ENCODE measurements around the gene INSIG1. TPM values are rescaled to one million over a fixed set of nuclear protein-coding genes. Genes with fewer than 3 reads are reported as not detected.

Gene INSIG1
- total RNA-seq, 1 experiment from 2014 or later: 32.3 TPM

DNA sequence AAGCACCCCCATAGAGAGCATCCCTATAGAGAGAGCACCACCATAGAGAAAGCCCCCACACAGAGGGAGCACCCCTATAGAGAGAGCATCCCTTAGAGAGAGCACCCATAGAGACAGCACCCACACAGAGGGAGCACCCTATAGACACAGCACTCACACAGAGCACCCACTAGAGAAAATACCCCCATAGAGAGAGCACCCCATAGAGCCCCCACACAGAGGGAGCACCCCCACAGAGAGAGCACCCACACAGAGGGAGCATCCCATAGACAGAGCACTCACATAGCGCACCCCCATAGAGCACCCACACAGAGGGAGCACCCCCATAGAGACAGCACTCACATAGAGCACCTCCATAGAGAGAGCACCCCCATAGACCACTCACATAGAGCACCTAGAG, 48.6 kb downstream of the INSIG1 start:
- Mint-ChIP-seq H3K27me3 (ENCODE audit: low read depth) (peaks cover 11% of the 10 kb centered on the region), H3K4me1 (no peaks in the 10 kb centered on the region), H3K27ac (no peak overlapping the region), H3K4me3 (no peak overlapping the region), H3K36me3 (no peaks in the 10 kb centered on the region), H3K9me3 (peaks cover 7% of the 10 kb centered on the region; the same call in 1 of the 2 replicates)
- TF ChIP-seq SMAD3 (CRISPR knock-in tag; IDR thresholded peaks at IDR 0.05; ENCODE audit: borderline replicate concordance) (no peak), ZNF423 (CRISPR knock-in tag; IDR thresholded peaks at IDR 0.05) (no peak), ELF4 (CRISPR knock-in tag; IDR thresholded peaks at IDR 0.05; ENCODE audit: low read depth) (no peak), KAT7 (CRISPR knock-in tag; IDR thresholded peaks at IDR 0.05; ENCODE audit: borderline replicate concordance) (no peak), ZNF416 (CRISPR knock-in tag; IDR thresholded peaks at IDR 0.05) (no peak), NFE2L1 (CRISPR knock-in tag; IDR thresholded peaks at IDR 0.05) (no peak), GTF2I (CRISPR knock-in tag; conservative IDR thresholded peaks at IDR 0.05) (no peak), OVOL2 (CRISPR knock-in tag; IDR thresholded peaks at IDR 0.05; ENCODE audit: borderline replicate concordance) (no peak), ZNF138 (CRISPR knock-in tag; conservative IDR thresholded peaks at IDR 0.05) (no peak)
- TF ChIP-seq, protein P1, sequence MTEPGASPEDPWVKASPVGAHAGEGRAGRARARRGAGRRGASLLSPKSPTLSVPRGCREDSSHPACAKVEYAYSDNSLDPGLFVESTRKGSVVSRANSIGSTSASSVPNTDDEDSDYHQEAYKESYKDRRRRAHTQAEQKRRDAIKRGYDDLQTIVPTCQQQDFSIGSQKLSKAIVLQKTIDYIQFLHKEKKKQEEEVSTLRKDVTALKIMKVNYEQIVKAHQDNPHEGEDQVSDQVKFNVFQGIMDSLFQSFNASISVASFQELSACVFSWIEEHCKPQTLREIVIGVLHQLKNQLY (CRISPR knock-in tag; IDR thresholded peaks at IDR 0.05): no peak
- TF ChIP-seq, protein P2, sequence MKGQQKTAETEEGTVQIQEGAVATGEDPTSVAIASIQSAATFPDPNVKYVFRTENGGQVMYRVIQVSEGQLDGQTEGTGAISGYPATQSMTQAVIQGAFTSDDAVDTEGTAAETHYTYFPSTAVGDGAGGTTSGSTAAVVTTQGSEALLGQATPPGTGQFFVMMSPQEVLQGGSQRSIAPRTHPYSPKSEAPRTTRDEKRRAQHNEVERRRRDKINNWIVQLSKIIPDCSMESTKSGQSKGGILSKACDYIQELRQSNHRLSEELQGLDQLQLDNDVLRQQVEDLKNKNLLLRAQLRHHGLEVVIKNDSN (CRISPR knock-in tag; IDR thresholded peaks at IDR 0.05): no peak
- TF ChIP-seq, protein P3, sequence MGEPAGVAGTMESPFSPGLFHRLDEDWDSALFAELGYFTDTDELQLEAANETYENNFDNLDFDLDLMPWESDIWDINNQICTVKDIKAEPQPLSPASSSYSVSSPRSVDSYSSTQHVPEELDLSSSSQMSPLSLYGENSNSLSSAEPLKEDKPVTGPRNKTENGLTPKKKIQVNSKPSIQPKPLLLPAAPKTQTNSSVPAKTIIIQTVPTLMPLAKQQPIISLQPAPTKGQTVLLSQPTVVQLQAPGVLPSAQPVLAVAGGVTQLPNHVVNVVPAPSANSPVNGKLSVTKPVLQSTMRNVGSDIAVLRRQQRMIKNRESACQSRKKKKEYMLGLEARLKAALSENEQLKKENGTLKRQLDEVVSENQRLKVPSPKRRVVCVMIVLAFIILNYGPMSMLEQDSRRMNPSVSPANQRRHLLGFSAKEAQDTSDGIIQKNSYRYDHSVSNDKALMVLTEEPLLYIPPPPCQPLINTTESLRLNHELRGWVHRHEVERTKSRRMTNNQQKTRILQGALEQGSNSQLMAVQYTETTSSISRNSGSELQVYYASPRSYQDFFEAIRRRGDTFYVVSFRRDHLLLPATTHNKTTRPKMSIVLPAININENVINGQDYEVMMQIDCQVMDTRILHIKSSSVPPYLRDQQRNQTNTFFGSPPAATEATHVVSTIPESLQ (CRISPR knock-in tag; IDR thresholded peaks at IDR 0.05): no peak
- TF ChIP-seq, protein P4, sequence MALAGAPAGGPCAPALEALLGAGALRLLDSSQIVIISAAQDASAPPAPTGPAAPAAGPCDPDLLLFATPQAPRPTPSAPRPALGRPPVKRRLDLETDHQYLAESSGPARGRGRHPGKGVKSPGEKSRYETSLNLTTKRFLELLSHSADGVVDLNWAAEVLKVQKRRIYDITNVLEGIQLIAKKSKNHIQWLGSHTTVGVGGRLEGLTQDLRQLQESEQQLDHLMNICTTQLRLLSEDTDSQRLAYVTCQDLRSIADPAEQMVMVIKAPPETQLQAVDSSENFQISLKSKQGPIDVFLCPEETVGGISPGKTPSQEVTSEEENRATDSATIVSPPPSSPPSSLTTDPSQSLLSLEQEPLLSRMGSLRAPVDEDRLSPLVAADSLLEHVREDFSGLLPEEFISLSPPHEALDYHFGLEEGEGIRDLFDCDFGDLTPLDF (CRISPR knock-in tag; IDR thresholded peaks at IDR 0.05): no peak
- TF ChIP-seq, protein P5, sequence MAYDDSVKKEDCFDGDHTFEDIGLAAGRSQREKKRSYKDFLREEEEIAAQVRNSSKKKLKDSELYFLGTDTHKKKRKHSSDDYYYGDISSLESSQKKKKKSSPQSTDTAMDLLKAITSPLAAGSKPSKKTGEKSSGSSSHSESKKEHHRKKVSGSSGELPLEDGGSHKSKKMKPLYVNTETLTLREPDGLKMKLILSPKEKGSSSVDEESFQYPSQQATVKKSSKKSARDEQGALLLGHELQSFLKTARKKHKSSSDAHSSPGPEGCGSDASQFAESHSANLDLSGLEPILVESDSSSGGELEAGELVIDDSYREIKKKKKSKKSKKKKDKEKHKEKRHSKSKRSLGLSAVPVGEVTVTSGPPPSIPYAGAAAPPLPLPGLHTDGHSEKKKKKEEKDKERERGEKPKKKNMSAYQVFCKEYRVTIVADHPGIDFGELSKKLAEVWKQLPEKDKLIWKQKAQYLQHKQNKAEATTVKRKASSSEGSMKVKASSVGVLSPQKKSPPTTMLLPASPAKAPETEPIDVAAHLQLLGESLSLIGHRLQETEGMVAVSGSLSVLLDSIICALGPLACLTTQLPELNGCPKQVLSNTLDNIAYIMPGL (CRISPR knock-in tag; IDR thresholded peaks at IDR 0.05): no peak
- TF ChIP-seq, protein P6, sequence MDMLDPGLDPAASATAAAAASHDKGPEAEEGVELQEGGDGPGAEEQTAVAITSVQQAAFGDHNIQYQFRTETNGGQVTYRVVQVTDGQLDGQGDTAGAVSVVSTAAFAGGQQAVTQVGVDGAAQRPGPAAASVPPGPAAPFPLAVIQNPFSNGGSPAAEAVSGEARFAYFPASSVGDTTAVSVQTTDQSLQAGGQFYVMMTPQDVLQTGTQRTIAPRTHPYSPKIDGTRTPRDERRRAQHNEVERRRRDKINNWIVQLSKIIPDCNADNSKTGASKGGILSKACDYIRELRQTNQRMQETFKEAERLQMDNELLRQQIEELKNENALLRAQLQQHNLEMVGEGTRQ (CRISPR knock-in tag; IDR thresholded peaks at IDR 0.05): no peak
- TF ChIP-seq, protein P7, sequence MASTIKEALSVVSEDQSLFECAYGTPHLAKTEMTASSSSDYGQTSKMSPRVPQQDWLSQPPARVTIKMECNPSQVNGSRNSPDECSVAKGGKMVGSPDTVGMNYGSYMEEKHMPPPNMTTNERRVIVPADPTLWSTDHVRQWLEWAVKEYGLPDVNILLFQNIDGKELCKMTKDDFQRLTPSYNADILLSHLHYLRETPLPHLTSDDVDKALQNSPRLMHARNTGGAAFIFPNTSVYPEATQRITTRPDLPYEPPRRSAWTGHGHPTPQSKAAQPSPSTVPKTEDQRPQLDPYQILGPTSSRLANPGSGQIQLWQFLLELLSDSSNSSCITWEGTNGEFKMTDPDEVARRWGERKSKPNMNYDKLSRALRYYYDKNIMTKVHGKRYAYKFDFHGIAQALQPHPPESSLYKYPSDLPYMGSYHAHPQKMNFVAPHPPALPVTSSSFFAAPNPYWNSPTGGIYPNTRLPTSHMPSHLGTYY (CRISPR knock-in tag; IDR thresholded peaks at IDR 0.05): no peak
- ChIA-PET POLR2A (no interaction called here), CTCF (no interaction called here)
- DNase-seq (ENCODE audit: low spot score) (no peak), ATAC-seq (no peak)

DNA sequence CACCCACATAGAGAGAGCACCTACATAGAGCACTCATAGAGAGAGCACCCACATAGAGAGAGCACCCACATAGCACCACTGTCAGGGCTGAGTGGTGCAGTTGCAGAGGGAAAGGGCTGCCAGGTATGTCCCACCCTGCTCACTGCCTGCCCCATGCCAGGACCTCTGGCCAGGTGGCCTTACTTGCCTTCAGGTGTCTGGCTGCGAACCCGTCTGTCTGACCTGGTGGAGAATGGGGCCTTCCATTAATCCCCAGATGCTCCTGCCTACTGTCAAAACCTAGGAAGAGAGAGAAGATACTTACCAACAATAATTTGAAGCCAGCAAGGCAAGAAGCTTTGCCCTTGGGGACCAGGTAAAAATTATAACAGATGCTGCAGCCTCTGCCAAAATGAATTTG, 51.1 kb downstream of the INSIG1 start:
- ATAC-seq (no peak), DNase-seq (ENCODE audit: low spot score) (no peak)
- Mint-ChIP-seq H3K4me1 (no peaks in the 10 kb centered on the region), H3K27ac (no peak overlapping the region), H3K4me3 (no peak overlapping the region), H3K27me3 (ENCODE audit: low read depth) (peaks cover 11% of the 10 kb centered on the region), H3K9me3 (no peaks in the 10 kb centered on the region), H3K36me3 (no peaks in the 10 kb centered on the region)
- ChIA-PET POLR2A (no interaction called here), CTCF (interaction anchor here (1.0 kb wide), 1 partner anchor 159 kb away, joined by 3 read pairs; no protein-coding TSS in a partner anchor)
- no peak for TF ChIP-seq ELF4 (CRISPR knock-in tag; IDR thresholded peaks at IDR 0.05; ENCODE audit: low read depth)
- TF ChIP-seq, protein P8, sequence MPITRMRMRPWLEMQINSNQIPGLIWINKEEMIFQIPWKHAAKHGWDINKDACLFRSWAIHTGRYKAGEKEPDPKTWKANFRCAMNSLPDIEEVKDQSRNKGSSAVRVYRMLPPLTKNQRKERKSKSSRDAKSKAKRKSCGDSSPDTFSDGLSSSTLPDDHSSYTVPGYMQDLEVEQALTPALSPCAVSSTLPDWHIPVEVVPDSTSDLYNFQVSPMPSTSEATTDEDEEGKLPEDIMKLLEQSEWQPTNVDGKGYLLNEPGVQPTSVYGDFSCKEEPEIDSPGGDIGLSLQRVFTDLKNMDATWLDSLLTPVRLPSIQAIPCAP (CRISPR knock-in tag; IDR thresholded peaks at IDR 0.05): no peak
- TF ChIP-seq, protein P9, sequence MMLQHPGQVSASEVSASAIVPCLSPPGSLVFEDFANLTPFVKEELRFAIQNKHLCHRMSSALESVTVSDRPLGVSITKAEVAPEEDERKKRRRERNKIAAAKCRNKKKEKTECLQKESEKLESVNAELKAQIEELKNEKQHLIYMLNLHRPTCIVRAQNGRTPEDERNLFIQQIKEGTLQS (CRISPR knock-in tag; conservative IDR thresholded peaks at IDR 0.05): no peak
- TF ChIP-seq, protein P10, sequence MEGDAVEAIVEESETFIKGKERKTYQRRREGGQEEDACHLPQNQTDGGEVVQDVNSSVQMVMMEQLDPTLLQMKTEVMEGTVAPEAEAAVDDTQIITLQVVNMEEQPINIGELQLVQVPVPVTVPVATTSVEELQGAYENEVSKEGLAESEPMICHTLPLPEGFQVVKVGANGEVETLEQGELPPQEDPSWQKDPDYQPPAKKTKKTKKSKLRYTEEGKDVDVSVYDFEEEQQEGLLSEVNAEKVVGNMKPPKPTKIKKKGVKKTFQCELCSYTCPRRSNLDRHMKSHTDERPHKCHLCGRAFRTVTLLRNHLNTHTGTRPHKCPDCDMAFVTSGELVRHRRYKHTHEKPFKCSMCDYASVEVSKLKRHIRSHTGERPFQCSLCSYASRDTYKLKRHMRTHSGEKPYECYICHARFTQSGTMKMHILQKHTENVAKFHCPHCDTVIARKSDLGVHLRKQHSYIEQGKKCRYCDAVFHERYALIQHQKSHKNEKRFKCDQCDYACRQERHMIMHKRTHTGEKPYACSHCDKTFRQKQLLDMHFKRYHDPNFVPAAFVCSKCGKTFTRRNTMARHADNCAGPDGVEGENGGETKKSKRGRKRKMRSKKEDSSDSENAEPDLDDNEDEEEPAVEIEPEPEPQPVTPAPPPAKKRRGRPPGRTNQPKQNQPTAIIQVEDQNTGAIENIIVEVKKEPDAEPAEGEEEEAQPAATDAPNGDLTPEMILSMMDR (IDR thresholded peaks at IDR 0.05): no peak
- TF ChIP-seq, protein P11, sequence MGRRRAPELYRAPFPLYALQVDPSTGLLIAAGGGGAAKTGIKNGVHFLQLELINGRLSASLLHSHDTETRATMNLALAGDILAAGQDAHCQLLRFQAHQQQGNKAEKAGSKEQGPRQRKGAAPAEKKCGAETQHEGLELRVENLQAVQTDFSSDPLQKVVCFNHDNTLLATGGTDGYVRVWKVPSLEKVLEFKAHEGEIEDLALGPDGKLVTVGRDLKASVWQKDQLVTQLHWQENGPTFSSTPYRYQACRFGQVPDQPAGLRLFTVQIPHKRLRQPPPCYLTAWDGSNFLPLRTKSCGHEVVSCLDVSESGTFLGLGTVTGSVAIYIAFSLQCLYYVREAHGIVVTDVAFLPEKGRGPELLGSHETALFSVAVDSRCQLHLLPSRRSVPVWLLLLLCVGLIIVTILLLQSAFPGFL (CRISPR knock-in tag; IDR thresholded peaks at IDR 0.05; ENCODE audit: borderline replicate concordance): no peak
- TF ChIP-seq ZNF219 (CRISPR knock-in tag; IDR thresholded peaks at IDR 0.05; ENCODE audit: borderline replicate concordance): no peak

All from WTC11 (cell line).